Caco-2 (cell line): ENCODE results near the gene CCDC85C. TPM values are rescaled to one million over a fixed set of nuclear protein-coding genes. Genes with fewer than 3 reads are reported as not detected.

ENCODE experiments used
- BruUV-seq: library from RNA; stranded (reverse); fragments of 400-500 nt; replicated peaks from 2 replicates; lab custom pipeline; 2021; lab: Mats Ljungman, UMichigan
- CTCF ChIA-PET: fragments of 300-600 bp; sonication (Branson Sonifier 250); formaldehyde crosslinking; loops from one replicate; lab custom pipeline; 2022; ENCODE audit warnings: antibody characterized with exemption; lab: Charles Lee
- POLR2A ChIA-PET: fragments of 300-600 bp; sonication (Branson Sonifier 250); formaldehyde crosslinking; loops from one replicate; lab custom pipeline; 2022; ENCODE audit warnings: antibody characterized with exemption; lab: Charles Lee
- DNase-seq, 2 experiments: peaks; one replicate each; pipeline versions ENCODE4 v3.0.0 to v3.0.0-alpha.2; 2020 to 2022
- H3K27me3 ChIP-seq: replicated peaks from 2 replicates; pipeline ENCODE4 v1.6.0; 2011; ENCODE audit warnings: low read length; ENCODE audit not compliant: control insufficient read depth, insufficient read depth
- H3K36me3 ChIP-seq: 2 replicates; pipeline ENCODE4 v1.5.1; 2011; ENCODE audit warnings: low read length; ENCODE audit not compliant: control insufficient read depth, insufficient read depth
- H3K4me1 ChIP-seq: fragments of 250-450 bp; sonication (Bioruptor Pico); 2 replicates; pipeline ENCODE4 v1.5.1; 2020; ENCODE audit warnings: mild to moderate bottlenecking
- H3K4me3 ChIP-seq: 2 replicates; pipeline ENCODE4 v1.5.1; 2011; ENCODE audit warnings: low read depth, mild to moderate bottlenecking, control low read depth, low read length
- H3K9me3 ChIP-seq: fragments of 250-450 bp; sonication (Bioruptor Pico); 2 replicates; pipeline ENCODE4 v1.5.1; 2020; ENCODE audit warnings: mild to moderate bottlenecking, moderate library complexity
- H3K27ac Mint-ChIP-seq: one replicate; pipeline ENCODE4 v1.8.0; 2022; ENCODE audit warnings: mixed read lengths; ENCODE audit not compliant: unreplicated experiment
- H3K27me3 Mint-ChIP-seq: one replicate; pipeline ENCODE4 v1.8.0; 2022; ENCODE audit warnings: mixed read lengths; ENCODE audit not compliant: insufficient read depth, unreplicated experiment
- H3K36me3 Mint-ChIP-seq: one replicate; pipeline ENCODE4 v1.8.0; 2022; ENCODE audit warnings: mild to moderate bottlenecking, mixed read lengths; ENCODE audit not compliant: insufficient read depth, unreplicated experiment
- H3K4me1 Mint-ChIP-seq: one replicate; pipeline ENCODE4 v1.8.0; 2022; ENCODE audit warnings: low read depth, mixed read lengths; ENCODE audit not compliant: unreplicated experiment
- H3K4me3 Mint-ChIP-seq: one replicate; pipeline ENCODE4 v1.8.0; 2022; ENCODE audit warnings: mild to moderate bottlenecking, moderate library complexity, mixed read lengths; ENCODE audit not compliant: unreplicated experiment
- H3K9me3 Mint-ChIP-seq: one replicate; pipeline ENCODE4 v1.8.0; 2022; ENCODE audit warnings: mixed read lengths; ENCODE audit not compliant: unreplicated experiment
- intact Hi-C: fragments of 100-400 bp; cut with micrococcal nuclease; formaldehyde crosslinking; loops from one replicate; pipeline ENCODE4 v1.10.0; 2022; ENCODE audit not compliant: unreplicated experiment
- total RNA-seq: library from RNA; stranded (reverse); gene quantifications from 2 replicates; pipeline ENCODE4 v1.2.3, GENCODE V29; 2022
- TF ChIP-seq, protein P1 (sequence below), 2 experiments: fragments of 200-600 bp in 1 of 2; IDR thresholded peaks; 1 replicate in 1 of 2; 2 replicates in 1 of 2; pipeline versions ENCODE4 v1.5.1 to v1.8.0; 2011 to 2022; ENCODE audit warnings: antibody characterized with exemption in 1 of 2, control low read depth in 1 of 2, inconsistent platforms in 1 of 2, low read depth in 1 of 2, low read length in 1 of 2, mild to moderate bottlenecking in 1 of 2, moderate library complexity in 1 of 2; ENCODE audit not compliant: insufficient read depth in 1 of 2, severe bottlenecking in 1 of 2, unreplicated experiment in 1 of 2

CCDC85C gene
- total RNA-seq, 1 experiment from 2014 or later, result 76.2 TPM

DNA sequence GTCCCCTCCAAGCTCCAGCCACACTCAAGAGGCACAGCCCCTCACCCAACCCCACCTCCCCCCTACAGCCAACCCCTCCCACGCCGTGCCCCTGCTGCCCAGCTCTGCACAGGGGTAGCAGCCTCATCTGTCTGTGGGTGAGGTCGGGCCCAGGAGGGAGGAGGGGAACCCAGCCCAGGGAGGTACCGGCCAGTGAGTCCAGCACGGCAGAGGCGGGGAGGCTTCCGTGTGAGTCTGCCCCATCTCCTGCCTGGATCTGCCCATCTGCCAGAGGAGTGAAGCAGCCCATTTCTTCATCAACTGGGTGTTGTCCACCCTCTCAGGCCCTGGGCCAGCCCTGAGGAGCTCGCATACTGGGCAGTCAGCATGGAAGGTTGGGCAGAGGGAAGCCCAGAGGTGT is 68.6 kb downstream of the CCDC85C start:
- ChIA-PET CTCF (no interaction called here), POLR2A (no interaction called here)
- Mint-ChIP-seq H3K9me3 (no peaks in the 10 kb centered on the region), H3K36me3 (peaks cover 5% of the 10 kb centered on the region), H3K4me1 (no peaks in the 10 kb centered on the region), H3K27me3 (no peaks in the 10 kb centered on the region), H3K27ac (no peak overlapping the region), H3K4me3 (no peak overlapping the region)
- BruUV-seq, result no TSS peak
- Histone ChIP-seq H3K27me3 (no peaks in the 10 kb centered on the region), H3K9me3 (no peaks in the 10 kb centered on the region), H3K4me1 (peaks cover 22% of the 10 kb centered on the region), H3K36me3 (no peaks in the 10 kb centered on the region; the same call in 1 of the 2 replicates), H3K4me3 (no peak overlapping the region)
- intact Hi-C loops, result loop anchor here (5.0 kb wide), 1 partner anchor 42 kb away; no protein-coding TSS in a partner anchor
- no peak for DNase-seq
- TF ChIP-seq, protein P1, sequence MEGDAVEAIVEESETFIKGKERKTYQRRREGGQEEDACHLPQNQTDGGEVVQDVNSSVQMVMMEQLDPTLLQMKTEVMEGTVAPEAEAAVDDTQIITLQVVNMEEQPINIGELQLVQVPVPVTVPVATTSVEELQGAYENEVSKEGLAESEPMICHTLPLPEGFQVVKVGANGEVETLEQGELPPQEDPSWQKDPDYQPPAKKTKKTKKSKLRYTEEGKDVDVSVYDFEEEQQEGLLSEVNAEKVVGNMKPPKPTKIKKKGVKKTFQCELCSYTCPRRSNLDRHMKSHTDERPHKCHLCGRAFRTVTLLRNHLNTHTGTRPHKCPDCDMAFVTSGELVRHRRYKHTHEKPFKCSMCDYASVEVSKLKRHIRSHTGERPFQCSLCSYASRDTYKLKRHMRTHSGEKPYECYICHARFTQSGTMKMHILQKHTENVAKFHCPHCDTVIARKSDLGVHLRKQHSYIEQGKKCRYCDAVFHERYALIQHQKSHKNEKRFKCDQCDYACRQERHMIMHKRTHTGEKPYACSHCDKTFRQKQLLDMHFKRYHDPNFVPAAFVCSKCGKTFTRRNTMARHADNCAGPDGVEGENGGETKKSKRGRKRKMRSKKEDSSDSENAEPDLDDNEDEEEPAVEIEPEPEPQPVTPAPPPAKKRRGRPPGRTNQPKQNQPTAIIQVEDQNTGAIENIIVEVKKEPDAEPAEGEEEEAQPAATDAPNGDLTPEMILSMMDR (IDR thresholded peaks at IDR 0.05; ENCODE audit: insufficient read depth in 1 of 2, low read depth in 1 of 2, low read length in 1 of 2, severe bottlenecking in 1 of 2, unreplicated experiment in 1 of 2), result no peak

DNA sequence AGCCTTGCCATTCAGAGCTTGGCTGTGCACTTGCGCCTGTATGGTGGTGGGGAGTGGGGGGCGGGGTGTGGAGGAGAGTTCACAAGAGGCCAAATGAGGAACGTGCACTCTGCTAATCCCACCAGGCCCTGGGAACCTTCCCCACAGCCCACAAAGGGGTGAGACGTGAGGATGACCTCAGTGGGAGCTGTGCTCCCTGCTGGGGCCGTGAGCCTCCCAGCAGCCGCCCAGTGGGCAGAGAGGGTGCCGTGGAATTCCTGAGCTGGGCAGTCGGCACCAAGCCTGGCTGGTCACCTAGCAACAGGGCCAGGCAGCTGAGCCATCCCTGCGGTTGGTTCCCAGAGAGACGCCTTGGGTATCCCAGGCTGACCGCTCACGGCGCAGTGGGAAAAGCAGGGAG is 69.1 kb downstream of the CCDC85C start:
- CTCF ChIA-PET, result no interaction called here
- H3K9me3 Mint-ChIP-seq, result no peaks in the 10 kb centered on the region
- H3K4me3 ChIP-seq, result no peak overlapping the region
- no peaks in the 10 kb centered on the region for H3K27me3 Mint-ChIP-seq
- H3K27me3 ChIP-seq, result no peaks in the 10 kb centered on the region
- DNase-seq, result no peak
- no peak overlapping the region for H3K4me3 Mint-ChIP-seq
- peaks cover 8% of the 10 kb centered on the region for H3K36me3 Mint-ChIP-seq
- BruUV-seq, result no TSS peak
- intact Hi-C loops, result loop anchor here (5.0 kb wide), 1 partner anchor 42 kb away; no protein-coding TSS in a partner anchor
- peaks cover 22% of the 10 kb centered on the region for H3K4me1 ChIP-seq
- H3K4me1 Mint-ChIP-seq, result no peaks in the 10 kb centered on the region
- no peaks in the 10 kb centered on the region; the same call in 1 of the 2 replicates for H3K36me3 ChIP-seq
- no peak overlapping the region for H3K27ac Mint-ChIP-seq
- POLR2A ChIA-PET, result no interaction called here
- TF ChIP-seq, protein P1 (IDR thresholded peaks at IDR 0.05; ENCODE audit: insufficient read depth in 1 of 2, low read depth in 1 of 2, low read length in 1 of 2, severe bottlenecking in 1 of 2, unreplicated experiment in 1 of 2), result no peak
- no peaks in the 10 kb centered on the region for H3K9me3 ChIP-seq

DNA sequence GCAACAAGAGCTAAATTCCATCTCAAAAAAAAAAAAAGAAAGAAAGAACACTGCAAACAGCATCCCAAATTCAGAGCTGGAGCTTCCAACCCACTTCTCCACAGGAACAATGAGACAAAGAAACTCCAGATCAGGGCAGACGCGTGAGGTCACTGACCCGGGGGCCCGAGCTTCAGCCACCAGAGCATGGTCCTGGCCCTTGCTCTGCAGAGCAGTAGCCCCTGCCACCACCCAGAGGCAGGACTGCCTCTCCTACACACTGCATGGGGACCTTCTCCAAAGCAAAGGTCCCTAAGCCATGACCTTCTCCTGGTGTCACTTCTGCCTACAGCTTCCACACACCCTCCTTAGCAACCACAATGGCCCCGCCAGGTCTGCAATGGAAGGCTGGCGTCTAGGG is 69.7 kb downstream of the CCDC85C start:
- no peak for DNase-seq
- H3K9me3 Mint-ChIP-seq, result no peaks in the 10 kb centered on the region
- H3K4me1 ChIP-seq, result peaks cover 22% of the 10 kb centered on the region
- no peaks in the 10 kb centered on the region for H3K27me3 ChIP-seq
- no peaks in the 10 kb centered on the region for H3K27me3 Mint-ChIP-seq
- CTCF ChIA-PET, result no interaction called here
- no peaks in the 10 kb centered on the region for H3K4me1 Mint-ChIP-seq
- H3K36me3 ChIP-seq, result no peaks in the 10 kb centered on the region; the same call in 1 of the 2 replicates
- no TSS peak for BruUV-seq
- TF ChIP-seq, protein P1 (IDR thresholded peaks at IDR 0.05; ENCODE audit: insufficient read depth in 1 of 2, low read depth in 1 of 2, low read length in 1 of 2, severe bottlenecking in 1 of 2, unreplicated experiment in 1 of 2), result no peak
- no peaks in the 10 kb centered on the region for H3K9me3 ChIP-seq
- POLR2A ChIA-PET, result no interaction called here
- H3K4me3 ChIP-seq, result no peak overlapping the region
- H3K4me3 Mint-ChIP-seq, result no peak overlapping the region
- H3K36me3 Mint-ChIP-seq, result peaks cover 8% of the 10 kb centered on the region
- no peak overlapping the region for H3K27ac Mint-ChIP-seq
- intact Hi-C loops, result no loop called here
